Spleen (tissue), 11 donors: Measurements from ENCODE around the gene RHOJ. TPM values are rescaled to one million over a fixed set of nuclear protein-coding genes. Genes with fewer than 3 reads are reported as not detected.
"Not testable (repeated sequence)": the region's sequence is repeated elsewhere in the genome, so short reads cannot be mapped to it uniquely, and the experiment has no call there.

Experiments
- DNase-seq: peaks from one replicate; pipeline ENCODE4 v3.0.0-alpha.2; 2020
- H3K27ac ChIP-seq, 8 donors: fragments of 200-600 bp; sonication (generic) in 7 of 8; 1 replicate in 4 of 8; 2 replicates in 4 of 8; pipeline versions ENCODE4 v1.5.0 to v1.8.0; 2016 to 2021; ENCODE audit warnings: inconsistent platforms in 4 of 8, mild to moderate bottlenecking in 4 of 8, moderate library complexity in 1 of 8
- H3K27me3 ChIP-seq, 7 donors: fragments of 200-600 bp; sonication (generic) in 6 of 7; replicated peaks in 1 of 7; 1 replicate in 4 of 7; 2 replicates in 3 of 7; pipeline versions ENCODE4 v1.5.0 to v1.8.0; 2016 to 2021; ENCODE audit warnings: inconsistent platforms in 3 of 7, mild to moderate bottlenecking in 1 of 7
- H3K36me3 ChIP-seq, 6 donors: fragments of 200-600 bp; sonication (generic) in 5 of 6; 1 replicate in 4 of 6; 2 replicates in 2 of 6; pipeline versions ENCODE4 v1.5.0 to v1.8.0; 2016 to 2021; ENCODE audit warnings: inconsistent platforms in 2 of 6
- H3K4me1 ChIP-seq, 6 donors: fragments of 200-600 bp; sonication (generic) in 5 of 6; 1 replicate in 3 of 6; 2 replicates in 3 of 6; pipeline versions ENCODE4 v1.5.0 to v1.8.0; 2016 to 2021; ENCODE audit warnings: inconsistent platforms in 3 of 6
- H3K4me3 ChIP-seq, 8 donors: fragments of 200-600 bp; sonication (generic) in 7 of 8; 1 replicate in 4 of 8; 2 replicates in 4 of 8; pipeline versions ENCODE4 v1.5.0 to v1.8.0; 2016 to 2021; ENCODE audit warnings: inconsistent platforms in 4 of 8, mild to moderate bottlenecking in 4 of 8, moderate library complexity in 2 of 8
- H3K9me3 ChIP-seq, 8 donors: fragments of 200-600 bp; sonication (generic) in 7 of 8; 1 replicate in 4 of 8; 2 replicates in 4 of 8; pipeline versions ENCODE4 v1.5.0 to v1.8.0; 2016 to 2021; ENCODE audit warnings: inconsistent platforms in 4 of 8
- POLR2A ChIP-seq, 3 donors: fragments of 450-650 bp; IDR thresholded peaks; one replicate each; pipeline ENCODE4 v1.5.1; 2017; ENCODE audit warnings: antibody characterized with exemption in 3 of 3, mild to moderate bottlenecking in 1 of 3
- POLR2AphosphoS5 ChIP-seq, 3 donors: sonication (generic); formaldehyde crosslinking; IDR thresholded peaks; one replicate each; pipeline ENCODE4 v1.5.1; 2017; ENCODE audit warnings: antibody characterized with exemption in 3 of 3
- WGBS, 5 donors: extraction: QIAGEN DNeasy Blood & Tissue Kit in 3 of 5; methylation state at CpG; one replicate each; pipeline versions ENCODE4 v1.1.5 to v1.1.7; 2013 to 2018; 5-methylcytosine and 5-hydroxymethylcytosine counted together
- intact Hi-C: fragments of 100-400 bp; cut with DNase I; formaldehyde crosslinking; loops from one replicate; pipeline ENCODE4 v1.15.0; 2023; ENCODE audit warnings: low total_unique reads
- polyA plus RNA-seq, 3 donors: library from polyadenylated mRNA; stranded (reverse); fragments of 200-250 nt; gene quantifications; one replicate each; pipeline ENCODE4 v1.2.1, GENCODE V29; 2013
- total RNA-seq, 7 donors: library from RNA; depleted of rRNA in 3 of 7; stranded (reverse); fragments of >200 nt in 3 of 7; fragmentation: NEBNext Ultra II Directional in 4 of 7; extraction: Animal tissue kit (Norgen Biotek cat#: 25700) in 4 of 7; gene quantifications; one replicate each; pipeline versions ENCODE4 v1.1.0 to v1.2.1, GENCODE V29; 2016 to 2021
- TF ChIP-seq, protein P1 (sequence below), 11 experiments: fragments of 200-600 bp in 7 of 11; fragments of 450-650 bp in 4 of 11; sonication (generic) in 4 of 11; IDR thresholded peaks in 8 of 11; conservative IDR thresholded peaks in 3 of 11; 1 replicate in 7 of 11; 2 replicates in 4 of 11; pipeline versions ENCODE4 v1.4.0 to v1.8.0; 2016 to 2021; ENCODE audit warnings: antibody characterized with exemption in 11 of 11, inconsistent platforms in 4 of 11, mild to moderate bottlenecking in 1 of 11
- donor health status: healthy with polysubstance abuse.
- donor health status: DM: no; HTN: no; CAD: no; lungs with moderate emphysema.
- donor health status: DM: no; HTN: no; CAD: no.
- donor health status: Bipolar disorder and iron deficiency.
- donor health status: healthy.
- donor health status: DM: no; HTN: no; CAD: no.
- donor health status: DM: yes; HTN: yes; CAD: no.

RHOJ gene
- total and polyA plus RNA-seq, 10 donors = 5.5 to 26.3 (median 14.9) TPM

DNA sequence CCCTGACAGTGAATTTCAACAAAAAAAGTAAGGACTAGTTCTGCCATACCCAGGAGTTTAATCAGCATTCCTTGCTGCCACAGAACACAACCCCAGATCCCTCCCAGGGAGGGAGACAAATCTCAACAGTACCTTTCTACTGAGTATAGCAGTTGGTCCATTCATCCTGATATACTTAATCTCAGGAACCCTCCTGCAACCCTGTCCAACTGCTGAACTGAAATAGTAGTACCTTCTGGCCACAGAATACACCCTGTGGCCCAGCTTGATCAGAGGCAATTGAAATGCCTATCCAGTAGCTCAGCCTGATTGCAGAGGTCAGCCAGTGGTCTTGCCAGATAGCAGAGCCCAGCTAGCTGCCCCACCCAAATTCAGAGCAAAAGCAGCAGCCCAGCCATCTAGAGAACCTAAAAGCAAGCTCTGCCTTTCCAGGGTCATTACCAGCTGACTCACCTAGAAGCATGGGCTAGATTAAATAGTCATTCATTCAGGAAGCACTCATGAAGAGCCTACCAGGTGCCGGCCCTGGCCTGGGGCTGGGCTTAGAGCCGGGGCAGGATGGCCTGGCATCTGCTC, 40.0 kb upstream of the RHOJ start:
- Histone ChIP-seq H3K9me3 (peaks cover 0 to 36% (median 18%) of the 10 kb centered on the region in 8 donors), H3K27ac (no peak overlapping the region), H3K36me3 (no peaks in the 10 kb centered on the region), H3K4me3 (no peak overlapping the region), H3K27me3 (no peaks in the 10 kb centered on the region), H3K4me1 (no peaks in the 10 kb centered on the region)
- 80 to 93% (median 87%) methylated on average over 1 to 2 of the region's 2 CpGs for WGBS, 5 donors
- DNase-seq = no peak
- intact Hi-C loops = no loop called here
- TF ChIP-seq POLR2A (IDR thresholded peaks at IDR 0.05) = no peak
- TF ChIP-seq POLR2AphosphoS5 (IDR thresholded peaks at IDR 0.05) = no peak

GRCh38 chr14:63165267-63165666, 39.0 kb upstream of the RHOJ start:
- DNase-seq, H3K36me3 ChIP-seq, H3K4me3 ChIP-seq, H3K27me3 ChIP-seq, H3K27ac ChIP-seq, intact Hi-C loops, H3K4me1 ChIP-seq: not testable (repeated sequence)
- WGBS, 5 donors = 95 to 99% (median 97%) methylated on average over 7 to 22 of the region's 23 CpGs; no CpG with 5 or more reads in 1 of the 5 donors
- peaks cover 0 to 36% (median 18%) of the 10 kb centered on the region in 8 donors for H3K9me3 ChIP-seq

DNA sequence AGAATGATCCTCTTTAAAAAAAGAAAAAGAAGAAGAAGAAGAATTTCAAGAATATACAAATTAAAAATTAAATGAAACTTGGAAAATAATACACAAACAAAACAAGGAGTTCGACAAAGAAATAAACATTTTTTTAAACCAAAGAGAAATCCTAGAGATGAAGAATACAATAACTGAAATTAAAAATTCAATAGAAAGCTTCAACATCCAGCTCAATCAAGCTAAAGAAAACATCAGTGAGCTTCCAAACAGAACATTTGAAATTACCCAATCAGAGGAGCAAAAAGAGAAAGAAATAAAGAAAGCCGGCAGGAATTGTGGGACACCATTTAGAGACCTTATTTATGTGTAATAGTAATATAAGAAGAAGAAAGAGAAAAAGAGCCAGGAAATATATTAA, 37.2 kb upstream of the RHOJ start:
- WGBS, 5 donors = 89 to 97% (median 90%) methylated on average over 2 of the region's 2 CpGs
- H3K27me3 ChIP-seq = no peaks in the 10 kb centered on the region

DNA sequence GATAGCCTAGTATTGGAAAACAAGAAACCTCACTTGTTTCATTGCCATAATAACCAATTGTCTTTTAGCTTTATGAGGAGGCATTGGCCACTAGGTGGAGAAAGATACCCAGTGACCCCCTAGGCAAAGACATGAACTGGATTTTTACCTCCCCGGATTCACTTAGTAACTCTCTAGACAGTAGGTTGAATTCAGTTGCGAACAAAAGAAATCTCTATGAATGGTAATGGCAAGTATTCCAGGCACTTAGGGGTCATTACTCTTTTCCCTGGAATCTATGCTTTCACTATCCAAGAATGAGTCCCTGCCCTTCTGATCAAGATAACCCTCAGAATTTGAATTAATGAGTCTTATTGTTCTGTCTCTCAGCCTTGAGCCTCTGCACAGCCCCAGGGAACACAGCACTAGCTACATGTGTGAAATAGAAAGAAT, 29.5 kb upstream of the RHOJ start:
- no peak overlapping the region for H3K27ac ChIP-seq
- no peaks in the 10 kb centered on the region for H3K4me1 ChIP-seq
- DNase-seq = no peak
- intact Hi-C loops = loop anchor here (5.0 kb wide), 1 partner anchor 98 kb away; no protein-coding TSS in a partner anchor
- no peaks in the 10 kb centered on the region for H3K9me3 ChIP-seq
- peaks cover 0 to 8% (median 0%) of the 10 kb centered on the region in 7 donors for H3K27me3 ChIP-seq
- no peak for TF ChIP-seq POLR2A (IDR thresholded peaks at IDR 0.05)
- TF ChIP-seq, protein P1, sequence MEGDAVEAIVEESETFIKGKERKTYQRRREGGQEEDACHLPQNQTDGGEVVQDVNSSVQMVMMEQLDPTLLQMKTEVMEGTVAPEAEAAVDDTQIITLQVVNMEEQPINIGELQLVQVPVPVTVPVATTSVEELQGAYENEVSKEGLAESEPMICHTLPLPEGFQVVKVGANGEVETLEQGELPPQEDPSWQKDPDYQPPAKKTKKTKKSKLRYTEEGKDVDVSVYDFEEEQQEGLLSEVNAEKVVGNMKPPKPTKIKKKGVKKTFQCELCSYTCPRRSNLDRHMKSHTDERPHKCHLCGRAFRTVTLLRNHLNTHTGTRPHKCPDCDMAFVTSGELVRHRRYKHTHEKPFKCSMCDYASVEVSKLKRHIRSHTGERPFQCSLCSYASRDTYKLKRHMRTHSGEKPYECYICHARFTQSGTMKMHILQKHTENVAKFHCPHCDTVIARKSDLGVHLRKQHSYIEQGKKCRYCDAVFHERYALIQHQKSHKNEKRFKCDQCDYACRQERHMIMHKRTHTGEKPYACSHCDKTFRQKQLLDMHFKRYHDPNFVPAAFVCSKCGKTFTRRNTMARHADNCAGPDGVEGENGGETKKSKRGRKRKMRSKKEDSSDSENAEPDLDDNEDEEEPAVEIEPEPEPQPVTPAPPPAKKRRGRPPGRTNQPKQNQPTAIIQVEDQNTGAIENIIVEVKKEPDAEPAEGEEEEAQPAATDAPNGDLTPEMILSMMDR (IDR thresholded peaks at IDR 0.05 in 8 of 11, conservative IDR thresholded peaks at IDR 0.05 in 3 of 11) = peak in 8 of 11 experiments; percentile 10 to 55 (median 46)
- H3K36me3 ChIP-seq = no peaks in the 10 kb centered on the region
- WGBS, 5 donors = 21 to 32% (median 24%) methylated on average over 2 of the region's 2 CpGs
- H3K4me3 ChIP-seq = no peak overlapping the region

More for the DNA sequence above, 37.2 kb upstream of the RHOJ start:
- Histone ChIP-seq H3K4me3 (no peak overlapping the region), H3K27ac (no peak overlapping the region), H3K4me1 (no peaks in the 10 kb centered on the region), H3K36me3 (no peaks in the 10 kb centered on the region), H3K9me3 (peaks cover 0 to 36% (median 18%) of the 10 kb centered on the region in 8 donors)
- TF ChIP-seq POLR2AphosphoS5 (IDR thresholded peaks at IDR 0.05) (no peak), POLR2A (IDR thresholded peaks at IDR 0.05) (no peak)
- TF ChIP-seq, protein P1 (IDR thresholded peaks at IDR 0.05 in 8 of 11, conservative IDR thresholded peaks at IDR 0.05 in 3 of 11) = no peak
- intact Hi-C loops = no loop called here
- no peak for DNase-seq

GRCh38 chr14:63175531-63175930, 28.7 kb upstream of the RHOJ start:
- Histone ChIP-seq H3K27ac (no peak overlapping the region), H3K27me3 (peaks cover 0 to 8% (median 0%) of the 10 kb centered on the region in 7 donors), H3K4me3 (no peak overlapping the region), H3K4me1 (no peaks in the 10 kb centered on the region), H3K36me3 (no peaks in the 10 kb centered on the region), H3K9me3 (no peaks in the 10 kb centered on the region)
- WGBS, 5 donors = 67 to 86% (median 79%) methylated on average over 2 of the region's 2 CpGs
- intact Hi-C loops = loop anchor here (5.0 kb wide), 1 partner anchor 97 kb away; no protein-coding TSS in a partner anchor
- no peak for DNase-seq
- no peak for TF ChIP-seq POLR2AphosphoS5 (IDR thresholded peaks at IDR 0.05)
- TF ChIP-seq, protein P1 (IDR thresholded peaks at IDR 0.05 in 8 of 11, conservative IDR thresholded peaks at IDR 0.05 in 3 of 11) = no peak
- no peak for TF ChIP-seq POLR2A (IDR thresholded peaks at IDR 0.05)
